Gastrocnemius medialis (tissue), 4 donors: ENCODE measurements around the gene MEIS3.
A peak's percentile ranks its signal among the peaks of the same experiment; 100 is the strongest.

ENCODE experiments used
- CTCF ChIP-seq, 5 experiments: fragments of 450-650 bp in 3 of 5; fragments of 200-600 bp in 2 of 5; sonication (generic) in 2 of 5; IDR thresholded peaks in 4 of 5; conservative IDR thresholded peaks in 1 of 5; 1 replicate in 4 of 5; 2 replicates in 1 of 5; pipeline ENCODE4 v1.5.1; 2016 to 2019; ENCODE audit warnings: antibody characterized with exemption in 5 of 5, mild to moderate bottlenecking in 3 of 5, moderate library complexity in 3 of 5
- POLR2A ChIP-seq, 2 donors: fragments of 450-650 bp; IDR thresholded peaks; one replicate each; pipeline ENCODE4 v1.6.1; 2017; ENCODE audit warnings: antibody characterized with exemption in 2 of 2, mild to moderate bottlenecking in 2 of 2, moderate library complexity in 2 of 2

DNA sequence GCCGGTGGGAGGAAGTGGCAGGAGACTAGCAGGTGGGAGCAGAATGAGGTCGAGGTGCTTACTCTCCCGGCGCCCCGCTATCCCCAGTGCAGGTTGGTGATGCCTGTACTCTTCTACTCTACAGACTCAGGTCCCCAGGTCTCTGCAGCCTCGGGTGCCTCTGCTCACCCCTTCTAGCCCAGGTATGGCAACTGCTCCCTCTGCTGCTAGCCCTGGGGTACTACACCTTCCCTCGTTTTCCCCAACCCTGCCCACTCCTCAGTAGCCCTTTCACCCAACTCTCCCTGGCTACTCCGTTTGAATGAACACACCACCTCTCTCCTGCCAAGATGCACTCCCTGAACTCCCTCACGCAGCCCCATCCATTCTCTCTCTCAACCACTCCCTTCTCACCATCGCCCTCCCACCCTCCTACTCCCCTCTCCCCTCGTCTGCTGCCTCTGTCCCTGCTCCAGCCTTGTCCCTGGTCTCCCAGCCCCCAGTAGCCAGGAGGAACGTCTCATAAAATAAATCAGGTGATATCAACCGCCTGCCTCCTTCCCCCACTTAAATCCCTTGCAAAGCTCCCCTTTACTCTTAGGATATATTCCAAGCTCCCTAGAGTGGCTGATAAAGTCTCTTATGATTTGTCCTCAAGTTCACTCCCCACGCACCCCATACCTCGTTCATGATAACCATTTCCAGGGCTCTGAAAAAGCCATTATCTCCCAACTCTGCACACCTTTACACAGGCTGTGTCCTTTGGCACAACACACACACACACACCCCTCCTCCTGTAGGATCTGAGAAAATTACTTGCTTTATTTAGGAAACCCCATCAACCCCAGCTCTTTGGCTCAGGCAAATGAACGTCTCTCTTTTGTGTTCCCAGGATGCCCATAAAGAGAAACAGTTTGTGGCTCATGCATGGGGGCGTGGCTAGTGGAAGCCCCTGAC is 8.2 kb upstream of the MEIS3 start:
- TF ChIP-seq POLR2A (IDR thresholded peaks at IDR 0.05) (no peak), CTCF (IDR thresholded peaks at IDR 0.05 in 4 of 5, conservative IDR thresholded peaks at IDR 0.05 in 1 of 5) (peak; percentile 64 to 82 (median 74))
